Measurements from ENCODE around the gene FAM53A. TPM values are rescaled to one million over a fixed set of nuclear protein-coding genes. Genes with fewer than 3 reads are reported as not detected.

Gene FAM53A
- total RNA-seq, 1 experiment from 2014 or later, result 1.5 TPM

GRCh38 chr4:1623821-1624518 is 60.1 kb downstream of the FAM53A start:
- Histone ChIP-seq H3K36me3 (ENCODE audit: insufficient read depth, low read length) (no peaks in the 10 kb centered on the region), H4K20me1 (ENCODE audit: insufficient read depth, low read depth, low read length) (no peaks in the 10 kb centered on the region), H3K4me2 (ENCODE audit: low read depth, low read length, poor library complexity, severe bottlenecking) (no peak overlapping the region), H2AFZ (ENCODE audit: low read length) (no peak overlapping the region), H3K4me1 (ENCODE audit: low read length) (no peaks in the 10 kb centered on the region), H3K9me3 (ENCODE audit: low read length) (peaks cover 18% of the 10 kb centered on the region; the same call in 1 of the 2 replicates), H3K27ac (ENCODE audit: low read length) (no peak overlapping the region), H3K9me2 (replicated peaks; ENCODE audit: insufficient read depth, low read length) (no peaks in the 10 kb centered on the region), H3K4me3 (ENCODE audit: low read length) (no peak overlapping the region), H3K27me3 (ENCODE audit: low read length) (no peaks in the 10 kb centered on the region), H3K79me2 (ENCODE audit: low read length) (no peaks in the 10 kb centered on the region), H3K9ac (ENCODE audit: low read length) (no peak overlapping the region)
- no peak for DNase-seq

GRCh38 chr4:1623400-1623799 is 60.7 kb downstream of the FAM53A start:
- no peak overlapping the region for H3K4me2 ChIP-seq (ENCODE audit: low read depth, low read length, poor library complexity, severe bottlenecking)
- H4K20me1 ChIP-seq (ENCODE audit: insufficient read depth, low read depth, low read length), result no peaks in the 10 kb centered on the region
- DNase-seq, result no peak
- no peaks in the 10 kb centered on the region for H3K27me3 ChIP-seq (ENCODE audit: low read length)
- H3K9me3 ChIP-seq (ENCODE audit: low read length), result peaks cover 18% of the 10 kb centered on the region; the same call in 1 of the 2 replicates
- H3K36me3 ChIP-seq (ENCODE audit: insufficient read depth, low read length), result no peaks in the 10 kb centered on the region
- H2AFZ ChIP-seq (ENCODE audit: low read length), result no peak overlapping the region
- no peak overlapping the region for H3K4me3 ChIP-seq (ENCODE audit: low read length)
- no peaks in the 10 kb centered on the region for H3K4me1 ChIP-seq (ENCODE audit: low read length)
- no peak overlapping the region for H3K9ac ChIP-seq (ENCODE audit: low read length)
- H3K9me2 ChIP-seq (replicated peaks; ENCODE audit: insufficient read depth, low read length), result no peaks in the 10 kb centered on the region
- no peaks in the 10 kb centered on the region for H3K79me2 ChIP-seq (ENCODE audit: low read length)
- no peak overlapping the region for H3K27ac ChIP-seq (ENCODE audit: low read length)

- Histone ChIP-seq H3K4me1 (ENCODE audit: low read length) (no peaks in the 10 kb centered on the region), H3K9me3 (ENCODE audit: low read length) (peaks cover 18% of the 10 kb centered on the region; the same call in 1 of the 2 replicates), H3K27ac (ENCODE audit: low read length) (no peak overlapping the region), H3K9me2 (replicated peaks; ENCODE audit: insufficient read depth, low read length) (no peaks in the 10 kb centered on the region), H4K20me1 (ENCODE audit: insufficient read depth, low read depth, low read length) (no peaks in the 10 kb centered on the region), H3K9ac (ENCODE audit: low read length) (no peak overlapping the region), H2AFZ (ENCODE audit: low read length) (no peak overlapping the region), H3K4me3 (ENCODE audit: low read length) (no peak overlapping the region), H3K27me3 (ENCODE audit: low read length) (no peaks in the 10 kb centered on the region), H3K36me3 (ENCODE audit: insufficient read depth, low read length) (no peaks in the 10 kb centered on the region), H3K79me2 (ENCODE audit: low read length) (no peaks in the 10 kb centered on the region), H3K4me2 (ENCODE audit: low read depth, low read length, poor library complexity, severe bottlenecking) (no peak overlapping the region)
- no peak for DNase-seq
These were observed 61.2 kb downstream of the FAM53A start for GRCh38 chr4:1622956-1623355.

- no peak overlapping the region for H3K4me3 ChIP-seq (ENCODE audit: low read length)
- H3K79me2 ChIP-seq (ENCODE audit: low read length), result no peaks in the 10 kb centered on the region
- no peak overlapping the region for H3K4me2 ChIP-seq (ENCODE audit: low read depth, low read length, poor library complexity, severe bottlenecking)
- H3K4me1 ChIP-seq (ENCODE audit: low read length), result no peaks in the 10 kb centered on the region
- H3K27me3 ChIP-seq (ENCODE audit: low read length), result no peaks in the 10 kb centered on the region
- no peak for DNase-seq
- no peak overlapping the region for H2AFZ ChIP-seq (ENCODE audit: low read length)
- no peak overlapping the region for H3K9ac ChIP-seq (ENCODE audit: low read length)
- peaks cover 13% of the 10 kb centered on the region; the same call in 1 of the 2 replicates for H3K9me3 ChIP-seq (ENCODE audit: low read length)
- H4K20me1 ChIP-seq (ENCODE audit: insufficient read depth, low read depth, low read length), result no peaks in the 10 kb centered on the region
- no peaks in the 10 kb centered on the region for H3K36me3 ChIP-seq (ENCODE audit: insufficient read depth, low read length)
- H3K27ac ChIP-seq (ENCODE audit: low read length), result no peak overlapping the region
- no peaks in the 10 kb centered on the region for H3K9me2 ChIP-seq (replicated peaks; ENCODE audit: insufficient read depth, low read length)
These were observed 61.9 kb downstream of the FAM53A start for GRCh38 chr4:1622238-1622637.

- Histone ChIP-seq H3K36me3 (ENCODE audit: insufficient read depth, low read length) (no peaks in the 10 kb centered on the region), H2AFZ (ENCODE audit: low read length) (no peak overlapping the region), H3K9ac (ENCODE audit: low read length) (no peak overlapping the region), H3K79me2 (ENCODE audit: low read length) (no peaks in the 10 kb centered on the region), H3K9me2 (replicated peaks; ENCODE audit: insufficient read depth, low read length) (no peaks in the 10 kb centered on the region), H3K4me2 (ENCODE audit: low read depth, low read length, poor library complexity, severe bottlenecking) (no peak overlapping the region), H3K4me3 (ENCODE audit: low read length) (no peak overlapping the region), H3K27me3 (ENCODE audit: low read length) (no peaks in the 10 kb centered on the region), H3K9me3 (ENCODE audit: low read length) (peaks cover 8% of the 10 kb centered on the region; the same call in 1 of the 2 replicates), H3K4me1 (ENCODE audit: low read length) (no peaks in the 10 kb centered on the region), H4K20me1 (ENCODE audit: insufficient read depth, low read depth, low read length) (no peaks in the 10 kb centered on the region), H3K27ac (ENCODE audit: low read length) (no peak overlapping the region)
- no peak for DNase-seq
These were observed 62.6 kb downstream of the FAM53A start for GRCh38 chr4:1621526-1621925.

GRCh38 chr4:1619151-1619672 is 64.9 kb downstream of the FAM53A start:
- no peak for DNase-seq
- Histone ChIP-seq H3K9ac (ENCODE audit: low read length) (no peak overlapping the region), H4K20me1 (ENCODE audit: insufficient read depth, low read depth, low read length) (no peaks in the 10 kb centered on the region), H3K27ac (ENCODE audit: low read length) (no peak overlapping the region), H3K9me3 (ENCODE audit: low read length) (no peaks in the 10 kb centered on the region), H3K4me3 (ENCODE audit: low read length) (no peak overlapping the region), H3K9me2 (replicated peaks; ENCODE audit: insufficient read depth, low read length) (no peaks in the 10 kb centered on the region), H3K27me3 (ENCODE audit: low read length) (no peaks in the 10 kb centered on the region), H3K36me3 (ENCODE audit: insufficient read depth, low read length) (no peaks in the 10 kb centered on the region), H3K4me2 (ENCODE audit: low read depth, low read length, poor library complexity, severe bottlenecking) (no peak overlapping the region), H3K4me1 (ENCODE audit: low read length) (no peaks in the 10 kb centered on the region), H2AFZ (ENCODE audit: low read length) (no peak overlapping the region), H3K79me2 (ENCODE audit: low read length) (no peaks in the 10 kb centered on the region)

GRCh38 chr4:1618438-1618837 is 65.7 kb downstream of the FAM53A start:
- no peaks in the 10 kb centered on the region for H3K79me2 ChIP-seq (ENCODE audit: low read length)
- no peaks in the 10 kb centered on the region for H3K9me3 ChIP-seq (ENCODE audit: low read length)
- no peak overlapping the region for H2AFZ ChIP-seq (ENCODE audit: low read length)
- no peak overlapping the region for H3K9ac ChIP-seq (ENCODE audit: low read length)
- no peaks in the 10 kb centered on the region for H3K4me1 ChIP-seq (ENCODE audit: low read length)
- no peaks in the 10 kb centered on the region for H4K20me1 ChIP-seq (ENCODE audit: insufficient read depth, low read depth, low read length)
- no peak overlapping the region for H3K4me2 ChIP-seq (ENCODE audit: low read depth, low read length, poor library complexity, severe bottlenecking)
- no peak overlapping the region for H3K4me3 ChIP-seq (ENCODE audit: low read length)
- H3K36me3 ChIP-seq (ENCODE audit: insufficient read depth, low read length), result no peaks in the 10 kb centered on the region
- H3K27me3 ChIP-seq (ENCODE audit: low read length), result no peaks in the 10 kb centered on the region
- no peak for DNase-seq
- no peak overlapping the region for H3K27ac ChIP-seq (ENCODE audit: low read length)
- no peaks in the 10 kb centered on the region for H3K9me2 ChIP-seq (replicated peaks; ENCODE audit: insufficient read depth, low read length)

- Histone ChIP-seq H3K27ac (ENCODE audit: low read length) (no peak overlapping the region), H3K4me3 (ENCODE audit: low read length) (no peak overlapping the region), H3K27me3 (ENCODE audit: low read length) (no peaks in the 10 kb centered on the region), H3K9me2 (replicated peaks; ENCODE audit: insufficient read depth, low read length) (no peaks in the 10 kb centered on the region), H3K36me3 (ENCODE audit: insufficient read depth, low read length) (no peaks in the 10 kb centered on the region), H3K4me1 (ENCODE audit: low read length) (no peaks in the 10 kb centered on the region), H3K9me3 (ENCODE audit: low read length) (no peaks in the 10 kb centered on the region), H2AFZ (ENCODE audit: low read length) (no peak overlapping the region), H3K9ac (ENCODE audit: low read length) (no peak overlapping the region), H4K20me1 (ENCODE audit: insufficient read depth, low read depth, low read length) (no peaks in the 10 kb centered on the region), H3K79me2 (ENCODE audit: low read length) (no peaks in the 10 kb centered on the region), H3K4me2 (ENCODE audit: low read depth, low read length, poor library complexity, severe bottlenecking) (no peak overlapping the region)
- DNase-seq, result no peak
These were observed 67.6 kb downstream of the FAM53A start for GRCh38 chr4:1616557-1616930.
